Suppressor macrophage treated with lipopolysaccharide for 4 hours (primary cell): Measurements from ENCODE around the gene ACYP1.
"Not testable (repeated sequence)": the region's sequence is repeated elsewhere in the genome, so short reads cannot be mapped to it uniquely, and the experiment has no call there.

Experiments used
- DNase-seq: peaks from one replicate; pipeline ENCODE4 v3.0.0-alpha.2; 2020

The ACYP1 gene

DNA sequence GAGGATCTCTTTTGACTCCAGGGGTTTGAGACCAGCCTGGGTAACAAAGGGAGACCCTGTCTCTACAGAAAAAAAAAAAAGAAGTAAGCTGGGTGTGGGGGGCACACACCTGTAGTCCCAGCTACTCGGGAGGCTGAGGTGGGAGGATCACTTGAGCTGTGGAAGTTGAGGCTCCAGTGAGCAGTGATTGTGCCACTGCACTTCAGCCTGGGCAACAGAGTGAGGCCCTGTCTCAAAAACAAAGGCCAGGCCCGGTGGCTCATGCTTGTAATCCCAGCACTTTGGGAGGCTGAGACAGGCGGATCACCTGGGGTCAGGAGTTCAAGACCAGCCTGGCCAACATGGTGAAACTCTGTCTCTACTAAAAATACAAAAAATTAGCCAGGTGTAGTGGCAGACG lies 3.9 kb upstream of the ACYP1 start:
- not testable (repeated sequence) for DNase-seq

GRCh38 chr14:75067212-75067611 lies 3.4 kb upstream of the ACYP1 start:
- no peak for DNase-seq

DNA sequence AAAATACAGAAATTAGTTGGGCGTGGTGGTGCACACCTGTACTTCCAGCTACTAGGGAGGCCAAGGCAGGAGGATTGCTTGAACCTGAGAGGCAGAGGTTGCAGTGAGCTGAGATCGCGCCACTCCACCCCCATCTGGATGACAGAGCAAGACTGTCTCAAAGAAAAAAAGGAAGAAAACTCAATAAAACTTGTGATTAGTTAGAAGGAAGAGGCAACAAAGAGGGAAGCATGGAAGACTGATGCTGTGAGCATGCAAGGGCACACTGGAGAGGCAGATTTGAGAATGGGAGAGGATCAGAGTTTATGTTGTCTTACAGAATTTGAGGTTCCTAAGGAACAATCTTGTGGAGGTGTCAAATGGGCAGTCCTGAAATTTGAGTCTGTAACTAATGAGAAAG lies 2.9 kb upstream of the ACYP1 start:
- peak; percentile 18 for DNase-seq

- no peak for DNase-seq
Measured at GRCh38 chr14:75064205-75064567, 362 bp upstream of the ACYP1 start.

DNA sequence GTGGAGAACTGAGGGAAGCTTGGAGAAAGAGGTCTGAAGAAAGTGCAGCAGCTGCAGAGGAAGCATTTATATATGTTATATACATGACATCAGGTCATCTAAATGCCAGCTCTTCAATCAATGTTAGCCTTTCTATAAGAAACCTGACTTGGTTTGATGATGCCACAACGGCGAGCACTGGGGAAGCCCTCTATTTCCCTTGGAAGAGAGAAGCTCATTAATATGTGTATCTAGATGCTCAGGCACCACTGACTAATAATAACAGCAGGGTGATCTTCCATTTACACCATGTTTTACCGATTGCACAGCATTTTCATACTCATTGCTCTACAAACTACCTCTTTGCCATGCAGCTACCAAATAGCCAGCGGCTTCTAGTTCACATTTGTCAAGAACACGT lies 811 bp downstream of the ACYP1 start:
- no peak for DNase-seq

DNA sequence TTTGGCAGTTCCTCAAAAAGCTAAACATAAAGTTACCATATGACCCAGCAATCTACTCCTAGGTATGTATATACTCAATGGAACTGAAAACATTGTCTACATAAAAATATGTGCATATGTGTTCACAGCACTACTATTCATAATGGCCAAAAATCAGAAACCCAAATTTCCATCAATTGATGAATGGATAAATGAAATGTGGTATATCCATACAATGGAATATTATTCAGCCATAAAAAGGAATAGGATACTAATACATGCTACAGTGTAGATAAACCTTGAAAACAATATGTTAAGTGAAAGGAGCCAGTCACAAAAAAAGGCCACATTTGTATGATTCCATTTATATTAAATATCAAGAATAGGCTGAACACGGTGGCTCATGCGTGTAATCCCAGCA lies 3.4 kb downstream of the ACYP1 start:
- no peak for DNase-seq

- DNase-seq: no peak
Measured at GRCh38 chr14:75059642-75060041, 4.2 kb downstream of the ACYP1 start.

- DNase-seq: no peak
Measured at GRCh38 chr14:75054421-75054820, 9.4 kb downstream of the ACYP1 start.

DNA sequence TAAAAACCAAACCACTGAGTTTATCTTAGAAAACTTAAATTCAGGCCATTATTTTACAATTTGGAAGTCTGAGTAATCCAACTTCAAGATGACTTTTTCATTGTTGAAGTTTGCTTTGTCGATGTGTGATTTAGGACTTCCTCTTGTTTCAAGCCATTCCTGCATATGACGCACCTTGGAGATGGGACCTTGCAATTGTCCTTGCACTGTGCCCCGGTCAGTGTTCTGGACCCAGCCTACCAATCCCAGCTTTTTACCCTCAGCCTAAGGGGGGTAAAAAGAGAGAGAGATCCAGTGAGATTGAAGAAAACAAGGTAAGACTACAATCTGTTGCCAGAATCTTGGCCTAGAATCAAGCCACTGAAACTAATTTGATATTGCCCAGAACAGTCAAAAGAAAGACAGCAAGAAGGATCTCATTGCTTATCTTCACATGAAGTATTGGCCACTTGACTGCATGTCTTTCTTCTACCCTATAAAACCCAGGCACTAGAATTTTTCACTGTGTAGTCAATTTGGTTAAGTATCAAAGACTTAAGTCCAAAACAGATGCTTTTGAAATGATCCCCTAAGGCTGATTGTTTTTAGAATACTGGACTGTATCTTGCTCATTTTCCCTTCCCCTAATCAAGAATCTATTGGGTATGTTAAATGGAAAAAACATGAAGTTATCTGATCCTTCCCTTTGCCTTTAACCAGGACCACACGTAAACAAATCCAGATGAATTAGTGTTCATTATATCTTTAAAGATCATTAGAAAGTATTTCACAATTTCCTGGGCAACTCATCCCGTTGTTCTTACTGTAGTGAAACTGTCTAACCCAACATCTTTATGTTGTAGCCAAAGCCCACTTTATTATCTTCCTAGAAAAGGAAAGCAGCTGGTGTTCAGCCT lies 10.2 kb downstream of the ACYP1 start:
- DNase-seq: no peak

DNA sequence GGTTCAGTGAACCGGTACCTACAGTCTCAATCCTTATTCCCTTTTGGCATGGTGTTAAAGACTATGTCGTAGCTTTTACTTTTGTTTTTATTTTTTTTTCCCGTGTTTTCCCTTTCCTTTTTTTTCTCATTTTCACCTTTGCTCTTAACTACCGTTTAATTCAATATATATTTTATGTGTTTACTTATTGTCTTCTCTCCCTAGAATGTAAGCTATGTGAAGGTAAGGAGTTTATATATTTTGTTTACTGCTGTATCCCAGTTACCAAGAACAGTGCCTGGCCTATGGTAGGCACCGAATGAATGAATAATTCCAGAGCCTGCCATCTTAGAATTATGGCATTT lies 12.3 kb downstream of the ACYP1 start:
- DNase-seq: no peak

DNA sequence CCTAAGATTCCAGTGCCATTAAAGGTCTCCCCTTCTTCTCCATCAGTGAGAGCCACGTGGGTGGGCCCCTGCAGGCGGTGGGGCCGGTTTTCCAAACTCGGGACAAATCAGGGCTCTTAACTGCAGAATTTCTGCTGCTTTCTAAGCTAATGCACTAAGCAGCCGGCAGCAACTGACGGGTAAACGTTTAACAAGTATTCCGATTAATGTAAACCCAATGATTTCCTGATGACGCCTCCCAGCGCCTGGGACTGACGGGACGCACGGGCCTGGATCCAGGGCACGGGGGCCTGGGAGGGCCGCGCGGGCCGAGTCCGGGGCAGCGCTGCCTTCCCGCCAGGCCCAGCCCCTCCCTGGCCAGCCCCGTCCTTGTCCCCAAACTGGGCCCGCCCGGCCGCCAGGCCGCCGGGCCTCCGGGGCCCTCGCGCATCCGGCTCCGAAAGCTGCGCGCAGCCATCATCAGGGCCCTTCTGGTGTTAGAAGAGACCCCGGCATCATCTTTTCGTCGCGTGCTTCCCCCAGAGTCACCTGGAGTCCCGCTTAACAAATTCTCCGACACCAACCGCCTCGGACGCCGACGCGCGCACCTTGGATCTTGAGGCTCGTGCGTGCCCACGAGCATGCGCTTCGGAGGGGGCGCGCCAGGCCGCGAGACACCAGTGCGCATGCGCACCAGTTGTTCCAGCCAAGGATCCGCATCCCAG lies 12.8 kb downstream of the ACYP1 start, which contains the start of gene MLH3:
Gene MLH3 (minus strand): TSS at position 616 of the 704 bp plus-strand sequence. CDS start 1,812 bp downstream, outside the sequence.
- DNase-seq: peak; percentile 88

- peak; percentile 70 for DNase-seq
Measured at GRCh38 chr14:75049731-75050201, 14.1 kb downstream of the ACYP1 start.

DNA sequence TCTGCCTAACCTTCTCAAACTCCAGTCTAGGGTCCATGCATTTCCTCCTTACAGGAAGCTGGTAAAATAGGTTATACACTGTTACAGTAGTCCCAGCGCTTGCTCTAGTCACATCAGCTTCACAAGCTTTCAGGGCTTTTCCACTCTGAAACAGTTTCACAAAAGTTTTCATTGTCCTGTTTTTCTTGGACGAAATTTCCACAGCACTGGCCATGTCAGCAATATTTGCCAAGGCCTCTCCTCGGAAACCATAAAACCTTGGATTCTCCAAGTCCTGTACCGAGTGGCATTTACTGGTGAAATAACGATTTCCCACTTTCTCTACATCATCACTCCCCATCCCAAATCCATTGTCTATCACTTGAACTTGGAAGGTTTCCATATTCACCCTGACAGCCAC lies 14.7 kb downstream of the ACYP1 start:
- no peak for DNase-seq

- DNase-seq: no peak
Measured at GRCh38 chr14:75048101-75048500, 15.7 kb downstream of the ACYP1 start.

GRCh38 chr14:75047506-75047905 lies 16.3 kb downstream of the ACYP1 start:
- no peak for DNase-seq

DNA sequence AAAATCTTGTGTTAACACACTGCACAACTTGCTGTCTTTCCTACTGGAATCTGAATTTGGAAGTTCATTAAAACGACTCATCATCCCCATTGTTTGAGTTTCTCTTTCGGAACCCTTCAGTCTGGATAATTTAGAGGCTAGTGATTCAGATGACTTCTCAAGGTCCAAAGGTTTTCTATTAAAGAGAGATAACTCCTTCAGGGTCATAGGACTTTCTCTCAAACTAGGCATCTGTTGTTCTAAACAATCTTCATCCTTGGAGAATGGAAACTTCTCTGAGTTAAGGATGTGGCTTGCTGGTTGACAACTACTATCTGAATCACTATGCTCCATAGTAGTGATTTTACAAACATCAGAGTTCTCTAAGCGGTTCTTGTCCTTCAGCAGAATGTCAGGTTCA lies 16.9 kb downstream of the ACYP1 start:
- DNase-seq: no peak

DNA sequence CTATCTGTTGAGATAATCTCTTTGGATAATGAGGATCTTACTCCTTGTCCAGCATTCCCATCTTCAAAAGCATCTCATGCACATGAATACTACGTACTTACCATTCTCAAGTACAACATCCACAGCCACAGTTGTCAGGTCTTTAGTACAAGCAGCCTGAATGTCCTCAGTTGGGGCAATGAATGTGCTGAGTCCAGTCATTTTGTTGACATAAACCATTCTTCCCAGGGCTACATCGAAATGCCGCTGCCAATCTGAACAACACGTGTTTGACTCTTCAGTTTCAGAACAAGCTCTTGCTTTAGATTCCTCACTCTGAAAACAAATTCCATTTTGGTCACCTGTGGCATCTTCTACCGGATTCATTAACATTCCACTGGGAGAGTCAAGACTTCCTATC lies 17.5 kb downstream of the ACYP1 start:
- DNase-seq: no peak

GRCh38 chr14:75044752-75045151 lies 19.1 kb downstream of the ACYP1 start:
- DNase-seq: no peak

DNA sequence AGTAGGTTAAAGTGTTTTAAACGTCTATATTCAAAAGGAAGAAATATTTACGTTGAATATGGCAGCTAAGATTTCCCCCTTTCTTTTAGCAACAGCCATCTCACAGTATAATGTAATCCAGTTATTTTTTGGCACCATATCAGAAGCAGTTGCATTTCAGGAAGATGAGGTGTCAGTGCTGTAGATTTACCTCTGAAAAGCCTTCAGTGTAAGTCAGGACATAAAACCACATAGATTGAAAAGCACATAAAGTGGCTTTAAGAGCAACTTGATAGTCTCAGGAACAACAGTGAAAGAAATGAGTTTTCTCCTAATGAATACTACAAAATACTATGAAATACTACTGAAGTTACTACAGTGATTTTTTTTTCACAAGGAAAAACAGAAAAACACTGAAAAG lies 19.5 kb downstream of the ACYP1 start:
- DNase-seq: no peak

- no peak for DNase-seq
Measured at GRCh38 chr14:75042035-75042434, 21.8 kb downstream of the ACYP1 start.

- DNase-seq: no peak
Measured at GRCh38 chr14:75041613-75042012, 22.2 kb downstream of the ACYP1 start.

- no peak for DNase-seq
Measured at GRCh38 chr14:75040959-75041358, 22.9 kb downstream of the ACYP1 start.

GRCh38 chr14:75040507-75040906 lies 23.3 kb downstream of the ACYP1 start:
- DNase-seq: no peak

DNA sequence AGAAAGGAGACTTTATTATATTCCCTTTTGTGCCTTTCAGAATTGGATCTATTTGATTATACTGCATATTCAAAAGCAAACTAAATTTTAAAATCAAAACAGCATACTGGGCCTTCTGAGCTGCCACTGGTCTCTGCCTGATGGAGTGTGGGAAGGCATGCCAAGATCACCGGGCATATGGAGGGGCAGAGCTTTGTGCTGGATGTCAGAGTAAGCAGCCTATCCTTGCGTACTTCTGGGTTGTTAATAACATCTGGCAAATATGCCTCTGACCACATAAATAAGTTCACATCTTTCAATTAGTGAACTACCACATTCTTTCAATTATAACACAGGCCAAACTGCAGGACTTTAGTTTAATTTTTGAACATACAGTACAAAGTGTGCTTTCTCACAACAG lies 30.9 kb downstream of the ACYP1 start:
- DNase-seq: no peak
